ENCODE results near the gene THOC6.

THOC6 gene

DNA sequence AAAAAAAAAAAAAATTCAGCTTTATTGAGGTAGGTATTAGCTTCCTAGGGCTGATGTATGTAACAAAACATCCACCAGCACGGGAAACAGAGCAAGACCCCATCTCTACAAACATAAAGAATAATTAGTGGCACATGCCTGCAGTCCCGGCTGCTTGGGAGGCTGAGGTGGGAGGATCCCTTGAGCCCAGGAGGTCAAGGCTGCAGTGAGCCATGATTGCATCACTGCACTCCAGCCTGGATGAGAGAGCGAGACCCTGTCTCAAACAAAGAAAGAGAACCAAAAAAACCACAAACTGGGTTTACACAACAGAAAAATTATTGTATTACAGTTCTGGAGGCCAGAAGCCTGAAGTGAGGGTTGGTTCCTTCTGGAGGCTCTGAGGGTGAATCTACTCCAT lies 18.5 kb downstream of the THOC6 start:
- POLR2A ChIA-PET: interaction anchor here (0.9 to 1.6 kb wide), 2 partner anchors 11 to 20 kb away, joined by 5 to 7 read pairs; no protein-coding TSS in a partner anchor
- TF ChIP-seq ZNF384 (IDR thresholded peaks at IDR 0.05): 0 out of 2 replicates have a peak, but pooled peaks have one; percentile 21
- TF ChIP-seq BHLHE40 (IDR thresholded peaks at IDR 0.05; ENCODE audit: borderline replicate concordance): no peak
- no peak for DNase-seq (ENCODE audit: extremely low spot score)
- CTCF ChIA-PET: interaction anchor here (1.1 to 1.6 kb wide), 2 partner anchors 11 to 16 kb away, joined by 3 to 10 read pairs; no protein-coding TSS in a partner anchor

DNA sequence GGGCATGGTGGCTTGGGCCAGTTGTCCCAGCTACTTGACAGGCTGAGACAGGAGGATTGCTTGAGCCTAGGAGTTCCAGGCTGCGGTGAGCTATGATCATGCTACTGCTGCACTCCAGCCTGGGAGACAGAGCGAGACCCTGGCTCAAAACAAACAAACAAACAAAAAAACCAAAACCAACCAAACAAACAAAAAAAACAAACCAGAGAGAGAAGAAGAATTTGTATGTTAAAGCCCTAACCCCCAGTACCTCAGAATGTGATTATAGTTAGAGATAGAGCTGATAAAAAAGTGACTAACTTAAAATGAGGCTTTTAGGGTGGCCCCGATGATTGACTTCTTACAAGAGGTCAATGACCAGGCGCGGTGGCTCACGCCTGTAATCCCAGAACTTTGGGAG lies 20.9 kb downstream of the THOC6 start:
- POLR2A ChIA-PET: interaction anchor here (2.1 to 2.2 kb wide), 2 partner anchors 17 to 23 kb away, joined by 7 to 9 read pairs; no protein-coding TSS in a partner anchor
- CTCF ChIA-PET: interaction anchor here (0.6 to 2.6 kb wide), 2 partner anchors 13 to 14 kb away, joined by 4 to 19 read pairs; no protein-coding TSS in a partner anchor
- no peak for DNase-seq (ENCODE audit: extremely low spot score)
- TF ChIP-seq FOXK2 (IDR thresholded peaks at IDR 0.05) (no peak), ARNT (IDR thresholded peaks at IDR 0.05) (no peak), LEF1 (IDR thresholded peaks at IDR 0.05; ENCODE audit: borderline replicate concordance) (no peak), FOXA1 (IDR thresholded peaks at IDR 0.05) (no peak), L3MBTL2 (conservative IDR thresholded peaks at IDR 0.05) (no peak), NFRKB (IDR thresholded peaks at IDR 0.05) (no peak), ZNF384 (IDR thresholded peaks at IDR 0.05) (no peak), TARDBP (IDR thresholded peaks at IDR 0.05) (no peak), FOXM1 (IDR thresholded peaks at IDR 0.05; ENCODE audit: borderline replicate concordance) (no peak), BHLHE40 (IDR thresholded peaks at IDR 0.05; ENCODE audit: borderline replicate concordance) (no peak), SUZ12 (IDR thresholded peaks at IDR 0.05) (no peak), SP1 (IDR thresholded peaks at IDR 0.05) (no peak), ELF4 (IDR thresholded peaks at IDR 0.05) (no peak), HDGF (IDR thresholded peaks at IDR 0.05; ENCODE audit: borderline replicate concordance) (no peak), CTBP1 (IDR thresholded peaks at IDR 0.05; ENCODE audit: borderline replicate concordance) (no peak)
- TF ChIP-seq, protein P1, sequence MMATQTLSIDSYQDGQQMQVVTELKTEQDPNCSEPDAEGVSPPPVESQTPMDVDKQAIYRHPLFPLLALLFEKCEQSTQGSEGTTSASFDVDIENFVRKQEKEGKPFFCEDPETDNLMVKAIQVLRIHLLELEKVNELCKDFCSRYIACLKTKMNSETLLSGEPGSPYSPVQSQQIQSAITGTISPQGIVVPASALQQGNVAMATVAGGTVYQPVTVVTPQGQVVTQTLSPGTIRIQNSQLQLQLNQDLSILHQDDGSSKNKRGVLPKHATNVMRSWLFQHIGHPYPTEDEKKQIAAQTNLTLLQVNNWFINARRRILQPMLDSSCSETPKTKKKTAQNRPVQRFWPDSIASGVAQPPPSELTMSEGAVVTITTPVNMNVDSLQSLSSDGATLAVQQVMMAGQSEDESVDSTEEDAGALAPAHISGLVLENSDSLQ (IDR thresholded peaks at IDR 0.05): no peak

DNA sequence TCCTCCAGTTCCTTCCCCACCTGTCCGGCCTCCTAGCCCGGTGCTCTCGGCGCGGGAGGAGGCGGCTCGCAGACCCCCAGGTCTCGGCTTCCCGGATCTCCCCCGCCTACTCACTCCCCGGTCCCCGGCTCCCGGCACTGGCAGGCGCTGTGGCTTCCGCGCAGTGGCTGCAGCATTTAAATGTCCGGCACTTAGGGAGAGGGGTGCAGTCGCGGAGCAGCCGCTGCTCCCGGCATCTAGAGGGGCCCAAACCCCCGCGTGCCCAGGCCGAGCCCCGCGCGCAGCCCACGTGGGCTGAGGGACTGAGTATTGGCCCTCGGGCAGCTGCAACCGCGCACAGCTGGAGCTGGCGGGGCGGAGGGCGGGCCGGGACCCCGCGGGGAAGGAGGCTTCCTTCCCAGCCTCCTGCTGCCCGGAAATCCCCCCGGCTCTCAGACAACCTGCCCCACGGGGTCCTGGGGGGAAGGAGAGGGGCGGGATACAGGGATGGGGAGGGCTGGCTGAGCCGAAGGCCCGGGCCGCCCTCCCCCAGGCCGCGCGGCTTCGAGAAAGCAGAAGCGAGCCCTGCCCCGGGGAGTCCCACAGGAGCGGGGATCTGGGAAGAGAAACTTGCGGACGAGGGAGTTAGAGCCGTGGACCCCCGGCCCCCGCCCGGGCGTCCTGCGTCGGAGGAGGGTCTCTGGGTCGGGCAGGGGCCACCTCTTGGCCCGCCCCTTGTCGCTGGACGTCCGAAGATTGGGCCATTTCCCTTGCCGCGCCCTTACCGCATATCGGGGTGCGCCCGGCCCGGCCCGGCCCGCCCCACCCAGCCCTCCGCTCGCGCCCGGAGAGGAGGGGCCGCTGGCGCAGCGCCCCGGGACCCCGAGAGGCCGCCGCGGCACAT lies 22.2 kb downstream of the THOC6 start, which contains the start of gene MMP25:
Gene MMP25, plus strand, starts transcription at position 804 of the 883 bp plus-strand sequence. CDS start 357 bp downstream, outside the sequence.
- ChIA-PET POLR2A (interaction anchor here (1.0 to 2.1 kb wide), 3 partner anchors 13 to 25 kb away, joined by 3 to 9 read pairs (median 4); partner anchors contain the start of genes HCFC1R1 and THOC6), CTCF (interaction anchor here (1.0 to 2.6 kb wide), 2 partner anchors 14 to 18 kb away, joined by 4 to 19 read pairs; no protein-coding TSS in a partner anchor)
- peak; percentile 47 for DNase-seq (ENCODE audit: extremely low spot score)
- no peak for TF ChIP-seq ELF4 (IDR thresholded peaks at IDR 0.05)
- TF ChIP-seq BHLHE40 (IDR thresholded peaks at IDR 0.05; ENCODE audit: borderline replicate concordance): no peak
- TF ChIP-seq L3MBTL2 (conservative IDR thresholded peaks at IDR 0.05): peak; percentile 83

DNA sequence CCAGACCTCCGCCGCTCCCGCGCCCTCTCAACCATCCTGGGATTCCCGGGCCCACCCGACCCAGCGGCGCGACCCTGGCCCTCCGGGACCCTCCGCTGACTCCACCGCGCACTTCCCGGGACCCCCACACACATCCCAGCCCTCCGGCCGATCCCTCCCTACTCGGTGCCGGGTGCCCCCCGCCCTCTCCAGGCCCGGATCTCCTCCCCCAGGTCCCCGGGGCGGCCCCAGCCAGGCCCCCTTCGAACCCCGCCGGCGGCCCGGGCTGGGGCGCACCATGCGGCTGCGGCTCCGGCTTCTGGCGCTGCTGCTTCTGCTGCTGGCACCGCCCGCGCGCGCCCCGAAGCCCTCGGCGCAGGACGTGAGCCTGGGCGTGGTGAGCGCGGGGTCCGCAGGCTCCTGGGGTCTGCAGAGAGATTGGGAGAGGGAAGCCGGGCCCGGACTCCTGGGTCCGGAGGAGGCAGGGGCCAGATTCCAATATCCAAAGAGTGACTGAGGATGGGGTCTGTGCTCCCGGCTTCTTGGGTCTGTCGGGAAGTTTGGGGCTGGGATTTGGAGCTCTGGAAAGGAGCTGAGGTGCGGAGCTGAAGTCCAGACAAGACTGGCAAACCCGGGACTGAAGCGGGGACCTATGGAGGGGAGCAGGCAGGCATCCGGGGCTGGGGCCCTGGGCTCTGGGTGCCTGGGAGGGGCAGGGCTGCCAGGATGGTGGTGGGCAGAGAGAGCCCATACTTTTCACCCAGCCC lies 23.0 kb downstream of the THOC6 start:
- CTCF ChIA-PET: interaction anchor here (1.4 to 2.3 kb wide), 2 partner anchors 15 to 19 kb away, joined by 7 to 9 read pairs; no protein-coding TSS in a partner anchor
- DNase-seq (ENCODE audit: extremely low spot score): no peak
- POLR2A ChIA-PET: interaction anchor here (1.0 to 1.8 kb wide), 2 partner anchors 12 to 15 kb away, joined by 3 to 5 read pairs; no protein-coding TSS in a partner anchor

DNA sequence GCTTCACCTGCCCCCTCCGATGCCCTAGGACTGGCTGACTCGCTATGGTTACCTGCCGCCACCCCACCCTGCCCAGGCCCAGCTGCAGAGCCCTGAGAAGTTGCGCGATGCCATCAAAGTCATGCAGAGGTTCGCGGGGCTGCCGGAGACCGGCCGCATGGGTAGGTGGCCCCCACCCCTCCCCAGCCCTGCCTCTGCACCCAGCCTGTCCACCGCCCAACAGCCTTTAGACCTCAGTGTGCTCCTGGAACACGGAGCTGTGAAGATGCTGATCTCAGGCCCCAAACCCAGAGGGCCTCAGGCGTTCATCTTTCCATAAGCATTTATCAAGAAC lies 23.5 kb downstream of the THOC6 start:
- POLR2A ChIA-PET: interaction anchor here (1.0 to 1.8 kb wide), 2 partner anchors 13 to 16 kb away, joined by 3 to 5 read pairs; no protein-coding TSS in a partner anchor
- CTCF ChIA-PET: interaction anchor here (1.4 to 2.3 kb wide), 3 partner anchors 11 to 19 kb away, joined by 7 to 9 read pairs (median 7); no protein-coding TSS in a partner anchor
- no peak for DNase-seq (ENCODE audit: extremely low spot score)
- TF ChIP-seq NFRKB (IDR thresholded peaks at IDR 0.05) (no peak), FOXM1 (IDR thresholded peaks at IDR 0.05; ENCODE audit: borderline replicate concordance) (no peak), ARNT (IDR thresholded peaks at IDR 0.05) (no peak), L3MBTL2 (conservative IDR thresholded peaks at IDR 0.05) (no peak), TARDBP (IDR thresholded peaks at IDR 0.05) (no peak), ZNF384 (IDR thresholded peaks at IDR 0.05) (no peak), FOXK2 (IDR thresholded peaks at IDR 0.05) (no peak), FOXA1 (IDR thresholded peaks at IDR 0.05) (no peak), HDGF (IDR thresholded peaks at IDR 0.05; ENCODE audit: borderline replicate concordance) (no peak), SP1 (IDR thresholded peaks at IDR 0.05) (no peak)
- TF ChIP-seq, protein P1 (IDR thresholded peaks at IDR 0.05): no peak

More for the DNA sequence above, 23.0 kb downstream of the THOC6 start:
- TF ChIP-seq TARDBP (IDR thresholded peaks at IDR 0.05) (no peak), SUZ12 (IDR thresholded peaks at IDR 0.05) (no peak), L3MBTL2 (conservative IDR thresholded peaks at IDR 0.05) (no peak), NFRKB (IDR thresholded peaks at IDR 0.05) (no peak), LEF1 (IDR thresholded peaks at IDR 0.05; ENCODE audit: borderline replicate concordance) (no peak), FOXA1 (IDR thresholded peaks at IDR 0.05) (no peak), BHLHE40 (IDR thresholded peaks at IDR 0.05; ENCODE audit: borderline replicate concordance) (no peak)
- TF ChIP-seq, protein P1 (IDR thresholded peaks at IDR 0.05): no peak
